Endothelial cell of umbilical vein (primary cell): ENCODE data around the gene TBL2. TPM values are rescaled to one million over a fixed set of nuclear protein-coding genes. Genes with fewer than 3 reads are reported as not detected.

Experiments used
- BruUV-seq: library from RNA; stranded (reverse); fragments of 400-500 nt; replicated peaks from 2 replicates; lab custom pipeline; 2021; lab: Mats Ljungman, UMichigan
- CTCF ChIA-PET: fragments of 300-600, 350-600 bp; sonication (Branson Sonifier 250); formaldehyde crosslinking; loops from one replicate; lab custom pipeline; 2021; ENCODE audit warnings: antibody characterized with exemption, inconsistent platforms; lab: Charles Lee
- POLR2A ChIA-PET: fragments of 300-600, 350-600 bp; sonication (Branson Sonifier 250); formaldehyde crosslinking; loops from one replicate; lab custom pipeline; 2021; ENCODE audit warnings: antibody characterized with exemption, inconsistent platforms; lab: Charles Lee
- DNase-seq: peaks from one replicate; pipeline ENCODE4 v3.0.0-alpha.2; 2011; ENCODE audit warnings: low read depth, low spot score
- FAIRE-seq: peaks from 2 replicates; lab custom pipeline; 2011; peaks lifted over from hg19 to GRCh38; lab: Jason Lieb, UNC
- H2AFZ ChIP-seq: 2 replicates; pipeline ENCODE4 v1.6.0; 2012; ENCODE audit warnings: low read depth, low read length, control low read depth, inconsistent platforms
- H3K27ac ChIP-seq: 2 replicates; pipeline ENCODE4 v1.5.1; 2011; ENCODE audit warnings: low read depth, mild to moderate bottlenecking, control low read depth, low read length, moderate library complexity; ENCODE audit not compliant: insufficient read depth
- H3K27me3 ChIP-seq, 2 experiments: 2 replicates each; pipeline versions ENCODE4 v1.6.0 to v1.6.1; 2011; ENCODE audit warnings: low read length in 2 of 2, mixed read lengths in 1 of 2; ENCODE audit not compliant: control insufficient read depth in 2 of 2, insufficient read depth in 2 of 2
- H3K36me3 ChIP-seq, 2 experiments: 2 replicates in 1 of 2; 3 replicates in 1 of 2; pipeline ENCODE4 v1.5.1; 2011; ENCODE audit warnings: low read length in 2 of 2, mild to moderate bottlenecking in 1 of 2, moderate library complexity in 1 of 2; ENCODE audit not compliant: control insufficient read depth in 2 of 2, insufficient read depth in 2 of 2; ENCODE audit errors: extremely low read depth in 1 of 2
- H3K4me1 ChIP-seq: 3 replicates; pipeline ENCODE4 v1.5.1; 2011; ENCODE audit warnings: mild to moderate bottlenecking, low read length; ENCODE audit not compliant: control insufficient read depth, insufficient read depth; ENCODE audit errors: extremely low read depth
- H3K4me2 ChIP-seq: 2 replicates; pipeline ENCODE4 v1.6.1; 2011; ENCODE audit warnings: low read length, control low read depth, mixed read lengths; ENCODE audit not compliant: insufficient read depth
- H3K4me3 ChIP-seq, 3 experiments: fragments of 200-600 bp in 1 of 3; sonication (generic), shearing (Covaris generic) in 1 of 3; replicated peaks in 1 of 3; 2 replicates each; pipeline ENCODE4 v1.5.1; 2011 to 2016; ENCODE audit warnings: control low read depth in 3 of 3, low read length in 3 of 3, mild to moderate bottlenecking in 2 of 3, inconsistent platforms in 1 of 3, low read depth in 1 of 3, moderate library complexity in 1 of 3; ENCODE audit not compliant: insufficient read depth in 1 of 3
- H3K79me2 ChIP-seq: 2 replicates; pipeline ENCODE4 v1.6.0; 2012; ENCODE audit warnings: low read length, inconsistent platforms; ENCODE audit not compliant: control insufficient read depth, insufficient read depth
- H3K9ac ChIP-seq: replicated peaks from 2 replicates; pipeline ENCODE3; 2011; ENCODE audit warnings: low read length, control low read depth; ENCODE audit not compliant: insufficient read depth; ENCODE audit errors: extremely low read depth
- H3K9me1 ChIP-seq: replicated peaks from 3 replicates; pipeline ENCODE4 v1.6.0; 2011; ENCODE audit warnings: mild to moderate bottlenecking, low read length; ENCODE audit not compliant: control insufficient read depth, insufficient read depth; ENCODE audit errors: extremely low read depth
- H3K9me3 ChIP-seq: replicated peaks from 2 replicates; pipeline ENCODE4 v1.5.1; 2012; ENCODE audit warnings: low read length, inconsistent platforms; ENCODE audit not compliant: control insufficient read depth, insufficient read depth
- H4K20me1 ChIP-seq: replicated peaks from 2 replicates; pipeline ENCODE3; 2011; ENCODE audit warnings: mild to moderate bottlenecking, low read length; ENCODE audit not compliant: control insufficient read depth, insufficient read depth; ENCODE audit errors: extremely low read depth
- CTCF ChIP-seq, 2 donors: IDR thresholded peaks; 1 replicate in 1 of 2; 2 replicates in 1 of 2; pipeline ENCODE4 v1.5.1; 2011; ENCODE audit warnings: low read length in 2 of 2, mild to moderate bottlenecking in 2 of 2, moderate library complexity in 2 of 2, control low read depth in 1 of 2, inconsistent platforms in 1 of 2, low read depth in 1 of 2; ENCODE audit not compliant: insufficient read depth in 1 of 2; ENCODE audit errors: extremely low read depth in 1 of 2
- EZH2 ChIP-seq: IDR thresholded peaks from 2 replicates; pipeline ENCODE4 v1.6.1; 2012; ENCODE audit warnings: borderline replicate concordance, low read depth, mild to moderate bottlenecking, moderate library complexity, low read length, inconsistent platforms; ENCODE audit not compliant: severe bottlenecking
- FOS ChIP-seq: IDR thresholded peaks from 2 replicates; pipeline ENCODE4 v1.6.1; 2011; ENCODE audit warnings: mild to moderate bottlenecking, low read length, moderate library complexity, borderline replicate concordance; ENCODE audit not compliant: insufficient read depth
- GATA2 ChIP-seq: IDR thresholded peaks from 2 replicates; pipeline ENCODE4 v1.7.0; 2011; ENCODE audit warnings: low read depth, mild to moderate bottlenecking, moderate library complexity, mixed read lengths, low read length; ENCODE audit not compliant: insufficient read length, insufficient read depth
- JUN ChIP-seq: IDR thresholded peaks from 2 replicates; pipeline ENCODE4 v1.6.1; 2011; ENCODE audit warnings: borderline replicate concordance, low read depth; ENCODE audit not compliant: insufficient read length, insufficient read depth
- MAX ChIP-seq: IDR thresholded peaks from 2 replicates; pipeline ENCODE4 v1.6.1; 2011; ENCODE audit not compliant: insufficient read depth, insufficient read length
- MYC ChIP-seq: IDR thresholded peaks from one replicate; pipeline ENCODE4 v1.6.1; 2011; ENCODE audit warnings: mild to moderate bottlenecking, low read depth, low read length
- POLR2A ChIP-seq: IDR thresholded peaks from 2 replicates; pipeline ENCODE4 v1.6.1; 2012; ENCODE audit warnings: low read depth, mild to moderate bottlenecking, control low read depth, low read length
- POLR2AphosphoS5 ChIP-seq: IDR thresholded peaks from 2 replicates; pipeline ENCODE4 v1.6.1; 2012; ENCODE audit warnings: low read depth, mild to moderate bottlenecking, control low read depth, low read length, moderate library complexity; ENCODE audit not compliant: insufficient read depth
- dilution Hi-C: fragments of 300-500 bp; cut with MboI; formaldehyde crosslinking; loops from one replicate; pipeline ENCODE4 v1.15.0; 2019; ENCODE audit warnings: low sequenced_read_pairs; ENCODE audit not compliant: extremely low pct_ligation_motif_present
- intact Hi-C: fragments of 100-400 bp; cut with micrococcal nuclease; formaldehyde crosslinking; loops from one replicate; pipeline ENCODE4 v1.10.0; 2022
- polyA plus RNA-seq, 4 experiments: library from polyadenylated mRNA; depleted of rRNA in 3 of 4; stranded (reverse) in 3 of 4; unstranded in 1 of 4; fragments of >200 nt; gene quantifications; 2 replicates each; pipeline versions ENCODE4 v1.2.1 to v1.2.3, GENCODE V29; 2011 to 2012; ENCODE audit warnings: missing spikeins in 1 of 4
- total RNA-seq: library from RNA; stranded (reverse); gene quantifications from 2 replicates; pipeline ENCODE4 v1.2.3, GENCODE V29; 2021

TBL2 gene
- total and polyA plus RNA-seq, 2 donors (not counting 3 experiments of a cell fraction or from before 2014, with no cell fraction given): 38.6 to 48.4 TPM

GRCh38 chr7:73573276-73573675, 5.1 kb downstream of the TBL2 start:
- Histone ChIP-seq H3K27me3 (no peaks in the 10 kb centered on the region), H3K79me2 (peaks cover 39% of the 10 kb centered on the region), H3K9me3 (no peaks in the 10 kb centered on the region), H3K9ac (no peak overlapping the region), H3K9me1 (no peaks in the 10 kb centered on the region), H3K4me1 (peaks cover 4% of the 10 kb centered on the region), H4K20me1 (no peaks in the 10 kb centered on the region), H3K4me3 (no peak overlapping the region), H3K36me3 (peaks cover 12 to 39% of the 10 kb centered on the region in 2 experiments), H3K4me2 (no peak overlapping the region), H3K27ac (no peak overlapping the region), H2AFZ (no peak overlapping the region)
- no peak for TF ChIP-seq POLR2AphosphoS5
- TF ChIP-seq MAX: no peak
- TF ChIP-seq JUN: no peak
- TF ChIP-seq EZH2: no peak
- no peak for TF ChIP-seq CTCF (IDR thresholded peaks at IDR 0.05; ENCODE audit: extremely low read depth in 1 of 2, insufficient read depth in 1 of 2, low read depth in 1 of 2, low read length in 2 of 2)
- no peak for TF ChIP-seq GATA2
- no peak for TF ChIP-seq FOS
- TF ChIP-seq MYC: no peak
- no peak for TF ChIP-seq POLR2A
- intact Hi-C loops (no loop called here), dilution Hi-C loops (no loop called here)
- FAIRE-seq (no peak), DNase-seq (no peak)
- no TSS peak for BruUV-seq
- ChIA-PET CTCF (no interaction called here), POLR2A (no interaction called here)
